HG03571 (cell line): ENCODE results near the gene BTBD10.

ENCODE experiments used
- ATAC-seq: cut with Tn5 transposase; IDR thresholded peaks from one replicate; pipeline ENCODE4 v1.9.1; 2021; ENCODE audit not compliant: unreplicated experiment

Gene BTBD10

DNA sequence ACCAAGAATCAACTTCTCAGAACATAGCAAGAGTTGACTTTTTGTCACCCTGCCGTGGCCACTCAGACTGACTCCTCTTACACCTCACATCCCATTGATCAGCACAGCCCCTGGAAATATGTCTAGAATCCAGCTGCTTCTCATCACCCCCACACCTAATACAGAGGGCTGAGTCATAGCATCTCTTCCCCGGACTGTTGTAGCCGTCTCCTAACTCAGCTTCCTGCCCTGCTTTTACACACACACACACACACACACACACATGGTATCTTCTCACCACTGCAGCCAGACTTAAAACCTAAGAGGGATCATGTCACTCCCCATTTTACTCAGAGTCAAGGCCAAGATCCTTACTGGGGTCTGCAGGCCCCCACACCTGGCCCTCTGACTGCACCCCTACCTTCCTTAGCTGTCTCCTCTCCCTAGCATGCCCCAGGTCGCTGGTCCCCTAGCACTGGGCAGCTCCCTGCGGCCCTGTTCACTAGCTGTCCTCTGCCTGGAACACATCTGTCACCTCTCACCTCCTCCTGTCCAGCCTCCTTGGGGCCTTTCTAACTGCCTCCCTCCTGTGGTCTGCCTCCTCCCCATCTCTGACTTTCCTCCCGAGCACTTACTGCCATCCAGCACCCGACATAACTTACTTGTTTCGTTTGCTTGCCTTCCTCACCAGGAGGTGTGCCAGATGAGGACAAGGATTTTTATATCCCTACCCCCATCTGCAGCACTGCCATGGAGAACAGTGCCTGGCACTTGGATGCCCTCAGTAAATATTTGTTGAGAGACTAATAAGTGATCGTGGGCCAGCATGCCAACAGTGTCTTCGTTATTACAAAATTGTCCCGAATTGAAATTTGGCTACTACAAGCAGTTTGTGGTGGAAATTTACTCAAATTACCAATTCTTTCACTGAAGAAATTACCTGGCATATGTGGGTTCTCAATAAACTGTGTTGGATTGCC lies 123.5 kb downstream of the BTBD10 start:
- no peak for ATAC-seq

DNA sequence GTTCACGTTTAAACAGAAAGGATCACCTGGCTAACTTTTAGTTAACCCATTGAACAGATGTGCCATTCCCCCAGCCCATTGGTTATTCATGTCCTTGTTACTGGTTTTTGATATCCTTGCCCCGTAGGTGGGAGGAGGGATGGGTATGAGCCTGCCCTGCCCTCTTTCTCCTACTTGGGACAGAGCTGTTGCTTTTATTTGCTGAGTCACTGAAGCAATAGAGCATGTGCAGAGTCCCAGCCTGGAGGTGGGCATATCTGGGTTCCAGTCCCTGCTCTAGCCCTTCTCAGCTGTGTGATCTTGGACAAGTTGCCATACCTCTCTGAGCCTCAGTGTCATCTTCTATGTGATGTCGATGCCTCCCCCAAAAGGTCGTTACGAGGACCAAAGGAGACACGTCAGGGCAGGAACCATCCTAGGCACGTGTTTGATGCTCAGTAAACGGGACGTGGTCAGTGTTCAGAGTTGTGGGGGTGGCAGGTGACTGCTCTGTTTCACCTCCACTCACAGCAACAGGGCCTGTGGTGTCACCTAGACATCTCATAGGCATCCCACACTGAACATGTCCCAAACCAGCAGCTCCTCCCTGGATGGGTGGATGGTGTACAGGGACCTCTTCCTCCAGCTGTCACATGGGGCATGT lies 124.5 kb downstream of the BTBD10 start:
- ATAC-seq, result no peak

DNA sequence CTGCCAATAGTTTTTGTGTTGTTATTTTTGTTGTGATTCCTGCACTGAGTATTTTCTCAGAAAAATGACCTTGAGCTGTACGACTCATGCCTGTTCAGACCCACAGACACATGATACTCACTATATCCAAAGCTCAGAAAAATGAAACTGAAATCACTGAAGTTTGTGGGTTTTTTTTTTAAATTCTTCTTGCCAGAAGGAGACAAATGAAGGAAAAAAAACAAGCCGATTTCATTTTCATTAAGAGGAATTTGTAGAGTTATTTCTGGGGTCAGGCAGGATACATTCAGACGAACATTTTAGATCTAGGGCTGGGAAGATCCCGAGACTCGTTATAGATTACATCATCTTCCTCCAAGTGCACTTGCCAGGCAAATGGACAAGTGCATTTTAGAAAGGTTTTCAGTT lies 125.0 kb downstream of the BTBD10 start:
- no peak for ATAC-seq
